IMR-90 (cell line): ENCODE results near the gene USP20. TPM values are rescaled to one million over a fixed set of nuclear protein-coding genes. Genes with fewer than 3 reads are reported as not detected.

Source experiments
- ATAC-seq: fragments of 200-7000 bp; cut with Tn5 transposase; 2 replicates; pipeline ENCODE4 v1.9.1; 2020; ENCODE audit warnings: low read depth, mild to moderate bottlenecking, moderate library complexity
- BruUV-seq: library from RNA; stranded (reverse); fragments of 400-500 nt; replicated peaks from 2 replicates; lab custom pipeline; 2021; lab: Mats Ljungman, UMichigan
- CTCF ChIA-PET: fragments of 300-600 bp; formaldehyde crosslinking; extraction: SDS; loops from one replicate; lab custom pipeline; 2021; ENCODE audit warnings: antibody characterized with exemption; lab: Yijun Ruan, JAX
- POLR2A ChIA-PET: fragments of 300-600 bp; sonication (Branson Sonifier 250); formaldehyde crosslinking; loops from one replicate; lab custom pipeline; 2022; ENCODE audit warnings: antibody characterized with exemption; ENCODE audit not compliant: unreplicated experiment; lab: Charles Lee
- DNase-seq: peaks from one replicate; pipeline ENCODE4 v3.0.0; 2013
- H2AFZ ChIP-seq: replicated peaks from 2 replicates; pipeline ENCODE3; 2013; ENCODE audit warnings: low read length, mild to moderate bottlenecking; ENCODE audit not compliant: poor library complexity
- H2AK5ac ChIP-seq: 2 replicates; pipeline ENCODE4 v1.6.1; 2013; ENCODE audit warnings: low read depth, low read length, inconsistent platforms
- H2AK9ac ChIP-seq: replicated peaks from 2 replicates; pipeline ENCODE3; 2013; ENCODE audit warnings: mild to moderate bottlenecking, low read depth, low read length, moderate library complexity; ENCODE audit not compliant: poor library complexity
- H2BK120ac ChIP-seq: 2 replicates; pipeline ENCODE4 v1.6.1; 2013; ENCODE audit warnings: low read depth, low read length, inconsistent platforms
- H2BK15ac ChIP-seq: 3 replicates; pipeline ENCODE4 v1.6.1; 2013; ENCODE audit warnings: low read depth, low read length, inconsistent platforms
- H2BK20ac ChIP-seq: 2 replicates; pipeline ENCODE4 v1.6.1; 2013; ENCODE audit warnings: low read depth, mild to moderate bottlenecking, inconsistent platforms, low read length, moderate library complexity
- H2BK5ac ChIP-seq: 2 replicates; pipeline ENCODE4 v1.6.1; 2013; ENCODE audit warnings: mild to moderate bottlenecking, low read depth, low read length, inconsistent platforms; ENCODE audit not compliant: poor library complexity, severe bottlenecking
- H3K14ac ChIP-seq: replicated peaks from 2 replicates; pipeline ENCODE4 v1.6.1; 2013; ENCODE audit warnings: low read depth, low read length, inconsistent platforms
- H3K18ac ChIP-seq: 2 replicates; pipeline ENCODE4 v1.6.1; 2013; ENCODE audit warnings: low read depth, low read length, control low read depth
- H3K23ac ChIP-seq: 2 replicates; pipeline ENCODE4 v1.6.1; 2013; ENCODE audit warnings: low read depth, low read length, inconsistent platforms
- H3K27ac ChIP-seq: 2 replicates; pipeline ENCODE4 v1.5.1; 2013; ENCODE audit warnings: mild to moderate bottlenecking, control low read depth, low read length; ENCODE audit not compliant: insufficient read depth
- H3K27me3 ChIP-seq: 2 replicates; pipeline ENCODE4 v1.6.1; 2013; ENCODE audit warnings: low read length; ENCODE audit not compliant: control insufficient read depth, insufficient read depth
- H3K36me3 ChIP-seq: 2 replicates; pipeline ENCODE4 v1.6.1; 2013; ENCODE audit warnings: low read length, mixed read lengths; ENCODE audit not compliant: control insufficient read depth, insufficient read depth
- H3K4ac ChIP-seq: 2 replicates; pipeline ENCODE4 v1.6.1; 2013; ENCODE audit warnings: low read depth, low read length, inconsistent platforms
- H3K4me1 ChIP-seq: 2 replicates; pipeline ENCODE4 v1.6.1; 2013; ENCODE audit warnings: low read length, mixed read lengths; ENCODE audit not compliant: control insufficient read depth, insufficient read depth
- H3K4me2 ChIP-seq: 2 replicates; pipeline ENCODE4 v1.6.1; 2013; ENCODE audit warnings: low read depth, mild to moderate bottlenecking, control low read depth, low read length, moderate library complexity
- H3K4me3 ChIP-seq: 2 replicates; pipeline ENCODE4 v1.5.1; 2013; ENCODE audit warnings: low read depth, mild to moderate bottlenecking, control low read depth, low read length, moderate library complexity; ENCODE audit not compliant: insufficient read depth
- H3K56ac ChIP-seq: 2 replicates; pipeline ENCODE4 v1.6.1; 2013; ENCODE audit warnings: low read length, inconsistent platforms; ENCODE audit not compliant: insufficient read depth; ENCODE audit errors: extremely low read depth
- H3K79me1 ChIP-seq, 2 experiments: 2 replicates each; pipeline ENCODE4 v1.6.1; 2013; ENCODE audit warnings: low read length in 2 of 2, inconsistent platforms in 1 of 2, low read depth in 1 of 2
- H3K9ac ChIP-seq: 2 replicates; pipeline ENCODE4 v1.6.1; 2013; ENCODE audit warnings: low read depth, low read length, control low read depth
- H3K9me1 ChIP-seq: 2 replicates; pipeline ENCODE4 v1.6.1; 2013; ENCODE audit warnings: low read length, inconsistent platforms; ENCODE audit not compliant: insufficient read depth
- H3K9me3 ChIP-seq: 2 replicates; pipeline ENCODE4 v1.6.1; 2013; ENCODE audit warnings: low read length; ENCODE audit not compliant: control insufficient read depth, insufficient read depth
- H4K20me1 ChIP-seq: 2 replicates; pipeline ENCODE4 v1.6.1; 2013; ENCODE audit warnings: low read length, inconsistent platforms; ENCODE audit not compliant: insufficient read depth
- H4K5ac ChIP-seq: 2 replicates; pipeline ENCODE4 v1.6.1; 2013; ENCODE audit warnings: mild to moderate bottlenecking, low read depth, low read length, control low read depth
- H4K8ac ChIP-seq, 2 experiments: 2 replicates each; pipeline ENCODE4 v1.6.1; 2013; ENCODE audit warnings: low read depth in 2 of 2, low read length in 2 of 2, control low read depth in 1 of 2, inconsistent platforms in 1 of 2
- H4K91ac ChIP-seq: 2 replicates; pipeline ENCODE4 v1.6.1; 2013; ENCODE audit warnings: low read depth, low read length, inconsistent platforms; ENCODE audit not compliant: insufficient read depth
- POLR2A ChIP-seq: IDR thresholded peaks from 2 replicates; pipeline ENCODE4 v1.6.1; 2012; ENCODE audit warnings: mild to moderate bottlenecking, low read depth, low read length
- WGBS, 2 experiments: methylation state at CpG; one replicate each; pipeline versions ENCODE4 v1.1.5 to v1.1.7; 2013; ENCODE audit warnings: missing lambda C conversion rate in 2 of 2; ENCODE audit not compliant: insufficient read length in 1 of 2; ENCODE audit errors: extremely low coverage in 2 of 2; 5-methylcytosine and 5-hydroxymethylcytosine counted together
- dilution Hi-C: fragments of 300-500 bp; cut with HindIII; formaldehyde crosslinking; loops from one replicate; pipeline ENCODE4 v1.14.3; 2018; ENCODE audit warnings: low sequenced_read_pairs; ENCODE audit not compliant: unreplicated experiment
- in situ Hi-C: fragments of 300-500 bp; cut with MboI; formaldehyde crosslinking; loops from 3 replicates; pipeline ENCODE4 v1.14.3; 2019; ENCODE audit warnings: low sequenced_read_pairs, inconsistent platforms, mixed read lengths
- intact Hi-C: fragments of 100-400 bp; cut with micrococcal nuclease; formaldehyde crosslinking; loops from 2 replicates; pipeline ENCODE4 v1.10.0; 2022
- polyA plus RNA-seq, 3 experiments: library from polyadenylated mRNA; depleted of rRNA; stranded (reverse); fragments of >200 nt; gene quantifications; 2 replicates each; pipeline ENCODE4 v1.2.3, GENCODE V29; 2012; ENCODE audit warnings: low replicate concordance in 1 of 3
- total RNA-seq: library from RNA; depleted of rRNA; stranded (reverse); fragments of >200 nt; gene quantifications from 2 replicates; pipeline ENCODE4 v1.2.3, GENCODE V29; 2012

Gene USP20
- total and polyA plus RNA-seq, 2 of the 4 experiments (the other 2 are of a cell fraction) = 3.8 to 21.6 TPM

DNA sequence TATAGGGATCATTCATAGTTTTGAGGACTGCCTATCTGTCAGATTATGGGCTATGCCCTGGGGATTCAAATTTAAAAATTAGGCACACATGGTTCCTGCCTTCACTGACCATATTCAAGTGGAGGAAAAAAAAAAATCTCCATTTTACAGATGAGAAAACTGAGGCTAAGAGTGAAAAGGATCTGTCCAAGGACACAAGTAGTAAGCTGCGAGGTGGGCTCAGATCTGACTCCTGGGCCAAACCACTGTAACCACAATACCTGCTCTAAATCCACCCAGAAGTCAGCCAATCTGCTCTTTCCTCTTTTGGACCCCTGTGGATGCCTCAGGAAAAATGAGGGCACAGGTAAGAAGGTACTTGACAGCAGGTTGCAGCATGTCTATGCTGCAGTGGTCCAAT is 8.5 kb upstream of the USP20 start:
- Histone ChIP-seq H3K27ac (no peak overlapping the region), H4K8ac (no peak overlapping the region), H3K4me2 (no peak overlapping the region), H3K9ac (no peak overlapping the region), H2AK5ac (no peak overlapping the region), H3K4me3 (no peak overlapping the region), H4K5ac (no peak overlapping the region), H4K91ac (no peak overlapping the region), H2BK5ac (no peak overlapping the region), H2BK20ac (no peak overlapping the region), H3K4me1 (peaks cover 2% of the 10 kb centered on the region; the same call in 1 of the 2 replicates), H3K18ac (no peak overlapping the region), H3K56ac (no peak overlapping the region), H2AFZ (no peak overlapping the region), H3K27me3 (no peaks in the 10 kb centered on the region), H3K9me3 (no peaks in the 10 kb centered on the region), H3K79me1 (peaks cover 10 to 15% of the 10 kb centered on the region in 2 experiments), H3K36me3 (peaks cover 36% of the 10 kb centered on the region), H2BK120ac (no peak overlapping the region), H2AK9ac (no peak overlapping the region), H3K23ac (no peak overlapping the region), H4K20me1 (peaks cover 11% of the 10 kb centered on the region; the same call in 1 of the 2 replicates), H3K14ac (no peak overlapping the region), H2BK15ac (no peak overlapping the region), H3K9me1 (peaks cover 6% of the 10 kb centered on the region; the same call in 1 of the 2 replicates), H3K4ac (no peak overlapping the region)
- TF ChIP-seq POLR2A = no peak
- intact Hi-C loops = no loop called here
- CTCF ChIA-PET = no interaction called here
- dilution Hi-C loops = no loop called here
- BruUV-seq = no TSS peak
- WGBS, 2 experiments = no CpG with 5 or more reads among the region's 1 CpG
- in situ Hi-C loops = no loop called here
- no peak for ATAC-seq
- no peak for DNase-seq
- POLR2A ChIA-PET = no interaction called here
